Activated T-cell treated with anti-CD3 and anti-CD28 coated beads, Interleukin-2, amount 50 U/mL, for 48 hours (primary cell): ENCODE measurements around the gene SPPL2A.

Experiments
- DNase-seq, 2 experiments: peaks; one replicate each; pipeline ENCODE4 v3.0.0-alpha.2; 2020

Gene SPPL2A

GRCh38 chr15:50767332-50767861 lies 1.9 kb upstream of the SPPL2A start:
- no peak for DNase-seq

- peak in 1 of 2 experiments; percentile 39 for DNase-seq
These were observed 878 bp downstream of the SPPL2A start for GRCh38 chr15:50764461-50765194.

- no peak for DNase-seq
These were observed 6.7 kb downstream of the SPPL2A start for GRCh38 chr15:50758712-50759205.

GRCh38 chr15:50753463-50753862 lies 12.0 kb downstream of the SPPL2A start:
- no peak for DNase-seq

GRCh38 chr15:50751394-50751793 lies 14.1 kb downstream of the SPPL2A start:
- no peak for DNase-seq

- DNase-seq: no peak
These were observed 15.2 kb downstream of the SPPL2A start for GRCh38 chr15:50750227-50750705.

- no peak for DNase-seq
These were observed 18.0 kb downstream of the SPPL2A start for GRCh38 chr15:50747523-50747922.

- no peak for DNase-seq
These were observed 20.9 kb downstream of the SPPL2A start for GRCh38 chr15:50744601-50745000.

- DNase-seq: no peak
These were observed 24.6 kb downstream of the SPPL2A start for GRCh38 chr15:50740955-50741354.

GRCh38 chr15:50736823-50737222 lies 28.7 kb downstream of the SPPL2A start:
- DNase-seq: no peak

- no peak for DNase-seq
These were observed 30.4 kb downstream of the SPPL2A start for GRCh38 chr15:50735156-50735555.

- DNase-seq: no peak
These were observed 39.2 kb downstream of the SPPL2A start for GRCh38 chr15:50726315-50726714.

GRCh38 chr15:50718700-50719125 lies 46.8 kb downstream of the SPPL2A start:
- DNase-seq: no peak

- no peak for DNase-seq
These were observed 53.5 kb downstream of the SPPL2A start for GRCh38 chr15:50712018-50712417.

GRCh38 chr15:50710585-50710984 lies 54.9 kb downstream of the SPPL2A start:
- DNase-seq: no peak

- no peak for DNase-seq
These were observed 57.6 kb downstream of the SPPL2A start for GRCh38 chr15:50707878-50708427.

GRCh38 chr15:50702762-50703334 lies 62.7 kb downstream of the SPPL2A start:
- DNase-seq: no peak

GRCh38 chr15:50698101-50698500 lies 67.4 kb downstream of the SPPL2A start:
- DNase-seq: no peak

GRCh38 chr15:50697109-50697797 lies 68.3 kb downstream of the SPPL2A start:
- no peak for DNase-seq

- peak in 1 of 2 experiments; percentile 28 for DNase-seq
These were observed 70.8 kb downstream of the SPPL2A start for GRCh38 chr15:50694634-50695165.

GRCh38 chr15:50687302-50687902 lies 78.1 kb downstream of the SPPL2A start:
- no peak for DNase-seq
